Lower leg skin (tissue), 3 donors: ENCODE results near the gene RPL27.

Experiments
- CTCF ChIP-seq, 3 donors: fragments of 450-650 bp; IDR thresholded peaks; one replicate each; pipeline ENCODE4 v1.5.1; 2016; ENCODE audit warnings: antibody characterized with exemption in 3 of 3, mild to moderate bottlenecking in 3 of 3, moderate library complexity in 2 of 3
- POLR2A ChIP-seq, 2 donors: fragments of 450-650 bp; IDR thresholded peaks; one replicate each; pipeline ENCODE4 v1.6.1; 2016 to 2017; ENCODE audit warnings: antibody characterized with exemption in 2 of 2, mild to moderate bottlenecking in 1 of 2, moderate library complexity in 1 of 2

- TF ChIP-seq CTCF (IDR thresholded peaks at IDR 0.05), result no peak
- no peak for TF ChIP-seq POLR2A (IDR thresholded peaks at IDR 0.05)
Measured at GRCh38 chr17:43034894-43035293, 36.7 kb downstream of the RPL27 start.
